Neural cell (in vitro differentiated cells): Measurements from ENCODE around the gene NTRK1. TPM values are rescaled to one million over a fixed set of nuclear protein-coding genes. Genes with fewer than 3 reads are reported as not detected.

Experiments
- H2AFZ ChIP-seq: fragments of 200-600, 300-800 bp; sonication (generic), shearing (Covaris generic); 2 replicates; pipeline ENCODE4 v1.6.0; 2014; ENCODE audit warnings: low read depth, mild to moderate bottlenecking, antibody characterized with exemption, low read length, moderate library complexity
- H3F3A ChIP-seq: fragments of 200-600 bp; shearing (Covaris generic); 2 replicates; pipeline ENCODE4 v1.6.1; 2016; ENCODE audit warnings: mild to moderate bottlenecking, moderate library complexity, mixed read lengths, antibody characterized with exemption, low read length; ENCODE audit not compliant: insufficient read depth, poor library complexity, severe bottlenecking
- H3K27ac ChIP-seq: fragments of 200-600, 300-800 bp; sonication (generic), shearing (Covaris generic); 2 replicates; pipeline ENCODE4 v1.5.1; 2014; ENCODE audit warnings: mild to moderate bottlenecking, low read length, moderate library complexity
- H3K27me3 ChIP-seq: fragments of 300-800, 200-600 bp; sonication (generic), shearing (Covaris generic); 2 replicates; pipeline ENCODE4 v1.6.0; 2014; ENCODE audit warnings: mild to moderate bottlenecking, low read depth, low read length, moderate library complexity; ENCODE audit not compliant: insufficient read depth
- H3K36me3 ChIP-seq: fragments of 300-800, 200-600 bp; sonication (generic), shearing (Covaris generic); 2 replicates; pipeline ENCODE4 v1.5.1; 2014; ENCODE audit warnings: mild to moderate bottlenecking, antibody characterized with exemption, low read length, moderate library complexity; ENCODE audit not compliant: insufficient read depth
- H3K4me2 ChIP-seq: fragments of 300-800, 200-600 bp; sonication (generic), shearing (Covaris generic); 2 replicates; pipeline ENCODE4 v1.6.0; 2014; ENCODE audit warnings: mild to moderate bottlenecking, low read length
- H3K4me3 ChIP-seq: fragments of 300-800, 200-600 bp; sonication (generic), shearing (Covaris generic); 2 replicates; pipeline ENCODE4 v1.5.1; 2014; ENCODE audit warnings: mild to moderate bottlenecking, low read length, moderate library complexity
- H3K79me2 ChIP-seq: fragments of 200-600 bp; shearing (Covaris generic); replicated peaks from 2 replicates; pipeline ENCODE4 v1.6.0; 2014; ENCODE audit warnings: mild to moderate bottlenecking, low read length, moderate library complexity; ENCODE audit not compliant: insufficient read depth
- H3K9ac ChIP-seq: fragments of 300-800, 200-600 bp; sonication (generic), shearing (Covaris generic); 2 replicates; pipeline ENCODE4 v1.6.1; 2016; ENCODE audit warnings: mild to moderate bottlenecking, low read length, mixed read lengths
- H3K9me2 ChIP-seq: fragments of 200-600 bp; shearing (Covaris generic); 2 replicates; pipeline ENCODE4 v1.6.1; 2016; ENCODE audit warnings: mild to moderate bottlenecking, low read length, mixed read lengths; ENCODE audit not compliant: insufficient read depth
- H3K9me3 ChIP-seq: fragments of 200-600, 300-800 bp; sonication (generic), shearing (Covaris generic); 2 replicates; pipeline ENCODE4 v1.6.1; 2016; ENCODE audit warnings: mild to moderate bottlenecking, mixed run types, low read length, moderate library complexity, mixed read lengths
- H4K20me1 ChIP-seq: fragments of 200-600 bp; shearing (Covaris generic); 2 replicates; pipeline ENCODE4 v1.6.1; 2016; ENCODE audit warnings: mild to moderate bottlenecking, mixed run types; ENCODE audit not compliant: insufficient read depth
- EZH2 ChIP-seq: fragments of 200-600, 300-800 bp; shearing (Covaris generic), sonication (generic); IDR thresholded peaks from 2 replicates; pipeline ENCODE4 v1.6.1; 2014; ENCODE audit warnings: antibody characterized with exemption, low read length, borderline replicate concordance, mild to moderate bottlenecking; ENCODE audit not compliant: insufficient read depth, poor library complexity, severe bottlenecking
- SMC3 ChIP-seq: fragments of 450-650 bp; conservative IDR thresholded peaks from 2 replicates; pipeline ENCODE4 v1.6.1; 2014; ENCODE audit warnings: antibody characterized with exemption, mild to moderate bottlenecking, moderate library complexity; ENCODE audit not compliant: poor library complexity
- TAF1 ChIP-seq: IDR thresholded peaks from 2 replicates; pipeline ENCODE4 v1.6.1; 2012; ENCODE audit warnings: low read depth
- polyA plus RNA-seq: library from polyadenylated mRNA; depleted of rRNA; stranded (reverse); fragments of >200 nt; gene quantifications from 2 replicates; pipeline ENCODE4 v1.2.3, GENCODE V29; 2014
- TF ChIP-seq, protein P1 (sequence below): fragments of 450-650 bp; IDR thresholded peaks from 2 replicates; pipeline ENCODE4 v1.5.1; 2014; ENCODE audit warnings: antibody characterized with exemption, mild to moderate bottlenecking, moderate library complexity; ENCODE audit not compliant: poor library complexity, severe bottlenecking
- TF ChIP-seq, protein P2 (sequence below): IDR thresholded peaks from 2 replicates; pipeline ENCODE4 v1.6.1; 2012; ENCODE audit warnings: borderline replicate concordance

The NTRK1 gene
- polyA plus RNA-seq, 1 donor from 2014 or later, result 4.9 TPM

DNA sequence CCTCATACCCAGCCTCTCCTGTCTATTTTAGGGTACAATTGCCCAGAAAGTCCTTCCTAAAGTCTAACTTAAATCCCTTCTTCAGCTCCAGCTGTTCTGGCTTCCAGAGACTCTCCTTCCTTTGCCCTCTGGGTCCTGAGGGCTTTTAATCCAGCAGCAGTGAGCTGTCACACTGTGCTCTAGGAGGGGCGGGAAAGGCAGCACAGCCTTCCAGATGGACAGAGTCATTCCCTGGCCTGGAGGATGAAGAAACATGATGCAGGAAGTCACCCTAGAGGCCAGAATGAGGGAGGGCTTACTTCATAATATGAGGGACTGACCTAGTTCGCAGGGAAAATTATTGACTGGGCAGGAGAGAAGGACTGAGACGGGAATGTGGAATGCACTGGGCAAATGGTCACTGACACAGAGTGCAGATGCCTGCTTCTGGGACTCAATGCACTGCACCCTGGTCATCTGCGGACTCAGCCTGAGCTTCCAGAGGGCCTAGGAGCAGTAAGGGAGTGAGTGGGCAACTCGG lies 45.3 kb upstream of the NTRK1 start:
- Histone ChIP-seq H2AFZ (no peak overlapping the region), H4K20me1 (no peaks in the 10 kb centered on the region), H3K36me3 (no peaks in the 10 kb centered on the region), H3K4me3 (no peak overlapping the region), H3F3A (no peaks in the 10 kb centered on the region), H3K4me2 (no peak overlapping the region), H3K79me2 (no peaks in the 10 kb centered on the region), H3K9me2 (no peaks in the 10 kb centered on the region), H3K9me3 (no peaks in the 10 kb centered on the region), H3K9ac (no peak overlapping the region), H3K27me3 (peaks cover 13% of the 10 kb centered on the region), H3K27ac (no peak overlapping the region)
- TF ChIP-seq, protein P1, sequence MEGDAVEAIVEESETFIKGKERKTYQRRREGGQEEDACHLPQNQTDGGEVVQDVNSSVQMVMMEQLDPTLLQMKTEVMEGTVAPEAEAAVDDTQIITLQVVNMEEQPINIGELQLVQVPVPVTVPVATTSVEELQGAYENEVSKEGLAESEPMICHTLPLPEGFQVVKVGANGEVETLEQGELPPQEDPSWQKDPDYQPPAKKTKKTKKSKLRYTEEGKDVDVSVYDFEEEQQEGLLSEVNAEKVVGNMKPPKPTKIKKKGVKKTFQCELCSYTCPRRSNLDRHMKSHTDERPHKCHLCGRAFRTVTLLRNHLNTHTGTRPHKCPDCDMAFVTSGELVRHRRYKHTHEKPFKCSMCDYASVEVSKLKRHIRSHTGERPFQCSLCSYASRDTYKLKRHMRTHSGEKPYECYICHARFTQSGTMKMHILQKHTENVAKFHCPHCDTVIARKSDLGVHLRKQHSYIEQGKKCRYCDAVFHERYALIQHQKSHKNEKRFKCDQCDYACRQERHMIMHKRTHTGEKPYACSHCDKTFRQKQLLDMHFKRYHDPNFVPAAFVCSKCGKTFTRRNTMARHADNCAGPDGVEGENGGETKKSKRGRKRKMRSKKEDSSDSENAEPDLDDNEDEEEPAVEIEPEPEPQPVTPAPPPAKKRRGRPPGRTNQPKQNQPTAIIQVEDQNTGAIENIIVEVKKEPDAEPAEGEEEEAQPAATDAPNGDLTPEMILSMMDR, result no peak
- TF ChIP-seq, protein P2, sequence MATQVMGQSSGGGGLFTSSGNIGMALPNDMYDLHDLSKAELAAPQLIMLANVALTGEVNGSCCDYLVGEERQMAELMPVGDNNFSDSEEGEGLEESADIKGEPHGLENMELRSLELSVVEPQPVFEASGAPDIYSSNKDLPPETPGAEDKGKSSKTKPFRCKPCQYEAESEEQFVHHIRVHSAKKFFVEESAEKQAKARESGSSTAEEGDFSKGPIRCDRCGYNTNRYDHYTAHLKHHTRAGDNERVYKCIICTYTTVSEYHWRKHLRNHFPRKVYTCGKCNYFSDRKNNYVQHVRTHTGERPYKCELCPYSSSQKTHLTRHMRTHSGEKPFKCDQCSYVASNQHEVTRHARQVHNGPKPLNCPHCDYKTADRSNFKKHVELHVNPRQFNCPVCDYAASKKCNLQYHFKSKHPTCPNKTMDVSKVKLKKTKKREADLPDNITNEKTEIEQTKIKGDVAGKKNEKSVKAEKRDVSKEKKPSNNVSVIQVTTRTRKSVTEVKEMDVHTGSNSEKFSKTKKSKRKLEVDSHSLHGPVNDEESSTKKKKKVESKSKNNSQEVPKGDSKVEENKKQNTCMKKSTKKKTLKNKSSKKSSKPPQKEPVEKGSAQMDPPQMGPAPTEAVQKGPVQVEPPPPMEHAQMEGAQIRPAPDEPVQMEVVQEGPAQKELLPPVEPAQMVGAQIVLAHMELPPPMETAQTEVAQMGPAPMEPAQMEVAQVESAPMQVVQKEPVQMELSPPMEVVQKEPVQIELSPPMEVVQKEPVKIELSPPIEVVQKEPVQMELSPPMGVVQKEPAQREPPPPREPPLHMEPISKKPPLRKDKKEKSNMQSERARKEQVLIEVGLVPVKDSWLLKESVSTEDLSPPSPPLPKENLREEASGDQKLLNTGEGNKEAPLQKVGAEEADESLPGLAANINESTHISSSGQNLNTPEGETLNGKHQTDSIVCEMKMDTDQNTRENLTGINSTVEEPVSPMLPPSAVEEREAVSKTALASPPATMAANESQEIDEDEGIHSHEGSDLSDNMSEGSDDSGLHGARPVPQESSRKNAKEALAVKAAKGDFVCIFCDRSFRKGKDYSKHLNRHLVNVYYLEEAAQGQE, result no peak

DNA sequence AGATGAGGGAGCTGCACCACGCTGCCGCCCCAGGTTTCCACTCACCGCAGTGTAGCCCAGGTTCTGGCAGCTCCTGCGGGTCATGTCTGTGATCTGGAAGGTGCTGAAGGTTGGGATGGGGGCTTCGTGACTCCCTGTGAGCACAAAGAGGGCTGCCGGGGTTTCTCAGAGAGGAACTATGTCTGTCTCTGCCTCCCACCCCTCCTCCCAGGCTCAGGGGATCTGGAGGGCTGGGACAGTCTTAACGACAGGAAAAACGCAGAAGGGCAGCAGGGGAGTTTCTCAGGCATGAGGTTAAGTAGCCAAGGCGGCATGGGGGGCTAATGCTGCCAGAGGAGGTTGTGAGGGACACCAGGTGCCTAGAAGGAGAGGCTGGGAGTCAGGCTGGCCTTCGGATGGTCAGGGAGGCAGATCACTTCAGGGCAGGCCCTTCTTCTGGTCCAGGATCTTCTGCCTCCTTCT lies 44.7 kb upstream of the NTRK1 start:
- H3K27ac ChIP-seq, result no peak overlapping the region
- TF ChIP-seq, protein P1, result no peak
- TF ChIP-seq SMC3, result no peak
- TF ChIP-seq EZH2, result no peak
- TF ChIP-seq TAF1, result no peak
- H3K4me2 ChIP-seq, result no peak overlapping the region
- no peak overlapping the region for H3K9ac ChIP-seq
- no peaks in the 10 kb centered on the region for H4K20me1 ChIP-seq
- no peaks in the 10 kb centered on the region for H3F3A ChIP-seq
- no peaks in the 10 kb centered on the region for H3K9me2 ChIP-seq
- H3K9me3 ChIP-seq, result no peaks in the 10 kb centered on the region
- no peaks in the 10 kb centered on the region for H3K36me3 ChIP-seq
- H3K27me3 ChIP-seq, result peaks cover 13% of the 10 kb centered on the region
- no peak overlapping the region for H3K4me3 ChIP-seq
- no peak overlapping the region for H2AFZ ChIP-seq
- no peaks in the 10 kb centered on the region for H3K79me2 ChIP-seq
